ENCODE data around the gene INSC. TPM values are rescaled to one million over a fixed set of nuclear protein-coding genes. Genes with fewer than 3 reads are reported as not detected.

The INSC gene
- total RNA-seq, 4 donors from 2014 or later, result 4.4 to 18.8 (median 7.8) TPM

DNA sequence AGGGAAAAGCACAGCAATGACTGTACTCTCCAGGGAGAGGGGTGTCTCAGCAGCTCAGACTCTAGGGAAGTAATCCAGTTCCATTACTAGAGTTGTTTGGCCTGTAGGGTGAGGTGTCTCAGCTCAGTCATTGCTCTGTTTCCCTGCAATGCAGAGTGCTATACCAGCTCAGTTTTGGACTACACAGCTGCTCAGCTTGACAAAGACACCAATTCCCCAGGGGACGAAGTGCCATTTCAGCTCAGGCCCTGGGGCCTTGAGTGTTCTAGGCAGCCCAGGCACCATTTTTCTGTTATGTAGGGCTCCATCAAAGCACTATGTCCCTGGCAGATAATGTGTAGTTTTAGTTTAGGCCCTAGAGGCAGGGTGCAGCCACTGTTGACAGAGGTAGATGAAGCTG is 23.1 kb upstream of the INSC start:
- no peaks in the 10 kb centered on the region for H3K27me3 ChIP-seq
- H3K9me3 ChIP-seq, result peaks cover 0 to 7% (median 0%) of the 10 kb centered on the region in 4 donors
- H3K27ac ChIP-seq, result no peak overlapping the region
- TF ChIP-seq, protein P1, sequence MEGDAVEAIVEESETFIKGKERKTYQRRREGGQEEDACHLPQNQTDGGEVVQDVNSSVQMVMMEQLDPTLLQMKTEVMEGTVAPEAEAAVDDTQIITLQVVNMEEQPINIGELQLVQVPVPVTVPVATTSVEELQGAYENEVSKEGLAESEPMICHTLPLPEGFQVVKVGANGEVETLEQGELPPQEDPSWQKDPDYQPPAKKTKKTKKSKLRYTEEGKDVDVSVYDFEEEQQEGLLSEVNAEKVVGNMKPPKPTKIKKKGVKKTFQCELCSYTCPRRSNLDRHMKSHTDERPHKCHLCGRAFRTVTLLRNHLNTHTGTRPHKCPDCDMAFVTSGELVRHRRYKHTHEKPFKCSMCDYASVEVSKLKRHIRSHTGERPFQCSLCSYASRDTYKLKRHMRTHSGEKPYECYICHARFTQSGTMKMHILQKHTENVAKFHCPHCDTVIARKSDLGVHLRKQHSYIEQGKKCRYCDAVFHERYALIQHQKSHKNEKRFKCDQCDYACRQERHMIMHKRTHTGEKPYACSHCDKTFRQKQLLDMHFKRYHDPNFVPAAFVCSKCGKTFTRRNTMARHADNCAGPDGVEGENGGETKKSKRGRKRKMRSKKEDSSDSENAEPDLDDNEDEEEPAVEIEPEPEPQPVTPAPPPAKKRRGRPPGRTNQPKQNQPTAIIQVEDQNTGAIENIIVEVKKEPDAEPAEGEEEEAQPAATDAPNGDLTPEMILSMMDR (IDR thresholded peaks at IDR 0.05), result no peak
- TF ChIP-seq POLR2A (IDR thresholded peaks at IDR 0.05) (no peak), EP300 (IDR thresholded peaks at IDR 0.05) (no peak)
- H3K4me3 ChIP-seq, result no peak overlapping the region
- H3K36me3 ChIP-seq, result no peaks in the 10 kb centered on the region
- H3K4me1 ChIP-seq, result no peaks in the 10 kb centered on the region
- WGBS, 2 donors, result 83 to 100% methylated on average over 1 of the region's 1 CpG
- no peak for DNase-seq (ENCODE audit: low spot score in 2 of 2)

DNA sequence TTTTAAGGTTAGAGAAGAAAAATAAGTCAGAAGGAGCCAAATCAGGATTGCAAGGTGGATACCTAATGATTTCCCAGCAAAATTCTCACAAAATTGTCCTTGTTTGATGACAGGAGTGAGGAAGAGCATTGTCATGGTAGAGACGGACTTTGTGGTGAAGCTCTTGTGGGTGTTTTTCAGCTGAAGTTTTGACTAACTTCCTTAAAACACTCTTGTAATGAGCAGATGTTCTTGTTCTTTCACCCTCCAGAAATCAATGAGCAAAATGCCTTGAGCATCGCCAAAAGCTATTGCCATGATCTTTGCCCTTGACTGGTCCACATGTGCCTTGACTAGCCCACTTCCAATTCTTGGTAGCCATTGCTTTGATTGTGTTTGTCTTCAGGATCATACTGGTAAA is 21.3 kb upstream of the INSC start:
- no peak for TF ChIP-seq EP300 (IDR thresholded peaks at IDR 0.05)
- TF ChIP-seq, protein P1 (IDR thresholded peaks at IDR 0.05), result no peak
- TF ChIP-seq POLR2A (IDR thresholded peaks at IDR 0.05), result no peak
- 75 to 84% methylated on average over 2 of the region's 2 CpGs for WGBS, 2 donors
- Histone ChIP-seq H3K27me3 (no peaks in the 10 kb centered on the region), H3K4me1 (no peaks in the 10 kb centered on the region), H3K27ac (no peak overlapping the region), H3K9me3 (no peaks in the 10 kb centered on the region), H3K36me3 (no peaks in the 10 kb centered on the region), H3K4me3 (no peak overlapping the region)
- no peak for DNase-seq (ENCODE audit: low spot score in 2 of 2)

DNA sequence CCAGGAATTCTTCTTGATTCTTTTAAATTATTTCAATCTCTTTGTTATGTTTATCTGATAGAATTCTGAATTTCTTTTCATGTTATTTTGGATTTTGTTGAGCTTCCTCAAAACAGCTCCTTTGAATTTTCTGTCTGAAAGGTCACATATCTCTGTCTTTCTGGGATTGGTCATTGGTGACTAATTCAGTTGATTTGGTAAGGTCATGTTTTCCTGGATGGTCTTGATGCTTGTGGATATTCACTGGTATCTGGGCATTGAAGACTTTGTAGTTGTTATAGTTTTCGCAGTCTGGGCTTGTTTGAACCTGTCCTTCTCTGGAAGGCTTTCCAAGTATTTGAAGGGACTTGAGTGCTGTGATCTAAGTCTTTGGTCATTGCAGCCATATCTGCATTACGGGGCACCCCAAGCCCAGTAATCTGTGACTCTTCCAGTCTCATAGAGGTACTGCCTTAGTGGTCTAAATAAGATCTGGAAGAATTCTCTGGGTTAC is 18.9 kb upstream of the INSC start:
- H3K9me3 ChIP-seq, result no peaks in the 10 kb centered on the region
- no peak for TF ChIP-seq EP300 (IDR thresholded peaks at IDR 0.05)
- no peak for TF ChIP-seq POLR2A (IDR thresholded peaks at IDR 0.05)
- TF ChIP-seq, protein P1 (IDR thresholded peaks at IDR 0.05), result no peak
- H3K36me3 ChIP-seq, result no peaks in the 10 kb centered on the region
- H3K27ac ChIP-seq, result no peak overlapping the region
- no peak for DNase-seq (ENCODE audit: low spot score in 2 of 2)
- 93 to 96% methylated on average over 2 of the region's 2 CpGs for WGBS, 2 donors
- H3K4me3 ChIP-seq, result no peak overlapping the region
- H3K4me1 ChIP-seq, result no peaks in the 10 kb centered on the region
- H3K27me3 ChIP-seq, result no peaks in the 10 kb centered on the region

DNA sequence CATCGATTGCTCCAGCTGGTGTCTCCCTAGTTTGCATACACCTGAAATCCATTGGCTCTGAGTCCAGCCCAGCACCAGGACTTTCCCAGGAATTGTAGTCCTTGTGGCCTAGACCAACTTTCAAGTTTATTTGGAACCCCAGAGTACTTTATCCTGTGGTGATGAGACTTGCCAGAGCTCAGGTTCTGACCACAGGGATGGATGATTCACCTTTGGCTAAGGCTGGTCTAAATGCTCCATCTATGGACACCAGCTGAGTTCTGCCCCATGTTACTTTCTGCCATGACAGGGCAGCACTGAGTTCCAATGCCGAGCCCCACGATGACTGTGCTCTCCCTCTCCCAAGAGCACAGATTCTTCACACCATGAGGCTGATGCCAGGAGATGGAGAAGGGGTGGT is 17.3 kb upstream of the INSC start:
- DNase-seq (ENCODE audit: low spot score in 2 of 2), result no peak
- Histone ChIP-seq H3K27ac (no peak overlapping the region), H3K36me3 (no peaks in the 10 kb centered on the region), H3K9me3 (peaks cover 0 to 4% (median 0%) of the 10 kb centered on the region in 4 donors), H3K4me1 (no peaks in the 10 kb centered on the region), H3K4me3 (no peak overlapping the region), H3K27me3 (no peaks in the 10 kb centered on the region)
- 86 to 90% methylated on average over 3 of the region's 3 CpGs for WGBS, 2 donors
- TF ChIP-seq, protein P1 (IDR thresholded peaks at IDR 0.05), result no peak
- no peak for TF ChIP-seq POLR2A (IDR thresholded peaks at IDR 0.05)
- no peak for TF ChIP-seq EP300 (IDR thresholded peaks at IDR 0.05)

DNA sequence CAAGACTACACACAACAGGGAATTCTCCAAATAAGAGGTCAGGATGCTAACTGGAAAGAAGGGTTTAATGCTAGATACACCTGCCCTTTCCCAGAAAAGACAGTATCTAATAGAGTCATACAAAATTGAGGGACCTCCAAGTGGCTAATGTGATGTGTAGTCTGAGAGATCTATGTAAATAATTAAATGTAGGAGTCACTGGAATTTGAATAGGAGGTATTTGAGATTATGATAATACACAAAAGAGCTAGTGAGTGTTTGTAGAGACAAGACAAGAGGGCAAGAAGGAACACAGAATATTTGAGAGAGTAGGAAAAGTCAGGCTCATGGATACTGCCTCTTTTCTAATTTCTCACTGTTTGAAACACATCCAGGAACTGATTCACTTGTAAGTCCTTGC is 15.5 kb upstream of the INSC start:
- Histone ChIP-seq H3K4me1 (no peaks in the 10 kb centered on the region), H3K27ac (no peak overlapping the region), H3K9me3 (peaks cover 0 to 10% (median 0%) of the 10 kb centered on the region in 4 donors), H3K27me3 (no peaks in the 10 kb centered on the region), H3K4me3 (no peak overlapping the region), H3K36me3 (no peaks in the 10 kb centered on the region)
- TF ChIP-seq, protein P1 (IDR thresholded peaks at IDR 0.05), result no peak
- no peak for TF ChIP-seq EP300 (IDR thresholded peaks at IDR 0.05)
- TF ChIP-seq POLR2A (IDR thresholded peaks at IDR 0.05), result no peak
- no peak for DNase-seq (ENCODE audit: low spot score in 2 of 2)

Data from tibial nerve (tissue), 4 donors.